GM21381 (cell line): ENCODE results near the gene PMVK.
"Not testable (repeated sequence)": the region's sequence is repeated elsewhere in the genome, so short reads cannot be mapped to it uniquely, and the experiment has no call there.

Source experiments
- ATAC-seq: cut with Tn5 transposase; IDR thresholded peaks from one replicate; pipeline ENCODE4 v1.9.1; 2021; ENCODE audit warnings: mild to moderate bottlenecking, moderate library complexity; ENCODE audit not compliant: unreplicated experiment

Gene PMVK

GRCh38 chr1:154925335-154926170 is 11.0 kb downstream of the PMVK start:
- ATAC-seq: no peak

- no peak for ATAC-seq
These were observed 12.8 kb downstream of the PMVK start for GRCh38 chr1:154923695-154924094.

GRCh38 chr1:154913273-154913672 is 23.2 kb downstream of the PMVK start:
- no peak for ATAC-seq

- no peak for ATAC-seq
These were observed 23.8 kb downstream of the PMVK start for GRCh38 chr1:154912755-154913154.

- no peak for ATAC-seq
These were observed 24.6 kb downstream of the PMVK start for GRCh38 chr1:154911691-154912550.

- no peak for ATAC-seq
These were observed 25.7 kb downstream of the PMVK start for GRCh38 chr1:154910851-154911250.

GRCh38 chr1:154908937-154909336 is 27.6 kb downstream of the PMVK start:
- no peak for ATAC-seq

GRCh38 chr1:154908129-154908528 is 28.4 kb downstream of the PMVK start:
- ATAC-seq: not testable (repeated sequence)

- ATAC-seq: no peak
These were observed 29.9 kb downstream of the PMVK start for GRCh38 chr1:154906621-154907081.

GRCh38 chr1:154902938-154903566 is 33.5 kb downstream of the PMVK start:
- ATAC-seq: no peak

- ATAC-seq: no peak
These were observed 34.9 kb downstream of the PMVK start for GRCh38 chr1:154901591-154901990.

GRCh38 chr1:154899041-154899440 is 37.5 kb downstream of the PMVK start:
- no peak for ATAC-seq

GRCh38 chr1:154896771-154897286 is 39.7 kb downstream of the PMVK start:
- no peak for ATAC-seq

GRCh38 chr1:154895798-154896197 is 40.7 kb downstream of the PMVK start:
- ATAC-seq: no peak

GRCh38 chr1:154891452-154891851 is 45.1 kb downstream of the PMVK start:
- ATAC-seq: no peak

- no peak for ATAC-seq
These were observed 47.8 kb downstream of the PMVK start for GRCh38 chr1:154888757-154889156.

GRCh38 chr1:154886281-154887015 is 50.1 kb downstream of the PMVK start:
- no peak for ATAC-seq

- no peak for ATAC-seq
These were observed 51.4 kb downstream of the PMVK start for GRCh38 chr1:154884869-154885701.
